HG03457 (cell line): ENCODE measurements around the gene ZNF772.
"Not testable (repeated sequence)": the region's sequence is repeated elsewhere in the genome, so short reads cannot be mapped to it uniquely, and the experiment has no call there.

Source experiments
- ATAC-seq: cut with Tn5 transposase; IDR thresholded peaks from one replicate; pipeline ENCODE4 v1.9.1; 2021; ENCODE audit warnings: moderate number of reproducible peaks; ENCODE audit not compliant: unreplicated experiment

Gene ZNF772

DNA sequence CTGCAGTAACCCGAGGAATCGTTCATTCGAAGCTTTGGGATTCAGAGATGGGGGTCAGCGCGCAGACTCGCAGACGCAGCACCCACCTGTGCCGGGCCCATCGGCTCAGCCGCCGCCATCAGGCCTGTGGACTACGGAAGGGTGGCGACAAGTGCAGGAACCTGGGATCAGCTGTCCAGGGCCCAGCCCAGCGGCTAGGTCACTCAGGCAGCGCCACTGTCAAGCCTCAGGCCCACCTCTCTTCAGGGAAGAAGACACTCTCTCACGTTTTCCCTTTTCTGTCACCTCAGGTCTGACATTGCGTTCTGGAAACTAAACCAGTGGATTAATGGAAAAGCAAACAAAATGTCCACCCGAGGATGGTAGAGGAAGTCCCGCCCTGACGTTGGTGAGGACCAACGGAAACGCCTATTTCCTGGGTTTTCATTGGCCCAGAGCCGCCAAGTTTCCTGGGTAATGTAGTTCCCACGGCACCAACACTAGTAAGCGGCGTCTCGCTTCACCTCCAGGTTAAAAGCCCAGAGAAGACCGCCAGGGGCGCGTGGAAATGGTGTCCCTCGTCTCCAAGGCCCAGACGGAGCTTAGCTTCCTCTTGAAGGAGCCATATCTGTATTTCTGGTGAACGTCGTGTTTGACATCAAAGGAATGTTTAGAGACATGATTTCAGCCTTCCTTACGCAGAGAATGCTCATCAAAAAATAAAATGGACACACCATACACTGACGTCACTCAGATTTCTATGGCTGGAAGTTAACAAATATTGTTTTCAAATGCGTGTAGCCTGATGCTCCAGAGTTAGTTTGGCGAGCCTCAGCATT, at the start of gene ZNF772:
Gene ZNF772, minus strand, starts transcription at position 376 of the 818 bp plus-strand sequence. Its CDS starts 257 bp downstream, at position 119.
- ATAC-seq, result peak; percentile 74

DNA sequence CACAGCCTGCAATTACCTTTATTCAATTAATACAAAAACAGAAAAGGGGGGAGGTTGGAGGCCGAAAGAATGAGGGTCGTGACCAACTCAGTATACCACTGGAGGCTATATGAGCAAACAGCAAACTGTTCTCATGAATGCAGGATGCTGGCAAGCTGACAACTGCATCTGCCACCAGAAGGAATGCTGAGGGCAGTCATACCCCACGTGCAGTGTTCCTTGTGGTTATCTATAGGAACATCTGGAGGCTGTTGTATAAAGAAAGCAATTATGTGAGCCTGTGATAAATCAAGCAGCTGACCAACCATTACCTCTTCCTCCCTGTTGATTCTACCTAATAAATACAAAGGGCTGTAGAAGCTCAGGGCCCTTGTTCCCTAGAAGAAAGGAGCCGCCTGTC, 40.7 kb upstream of the ZNF772 start:
- not testable (repeated sequence) for ATAC-seq

DNA sequence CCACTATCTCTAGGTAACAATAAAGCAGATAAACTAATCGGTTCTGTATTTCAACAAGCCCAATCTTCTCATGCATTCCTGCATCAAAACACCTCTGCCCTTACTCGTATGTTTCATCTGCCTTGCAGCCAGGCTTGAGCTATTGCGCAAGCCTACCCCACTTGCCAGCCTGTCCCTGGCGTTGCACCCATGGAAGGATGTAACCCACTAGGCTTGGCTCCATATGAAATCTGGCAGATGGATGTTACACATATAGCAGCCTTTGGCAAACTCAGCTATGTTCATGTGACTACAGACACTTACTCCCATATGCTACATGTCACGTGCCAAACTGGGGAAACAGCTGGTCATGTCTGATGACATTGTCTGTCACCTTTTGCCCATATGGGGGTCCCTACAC, 37.9 kb upstream of the ZNF772 start:
- no peak for ATAC-seq

DNA sequence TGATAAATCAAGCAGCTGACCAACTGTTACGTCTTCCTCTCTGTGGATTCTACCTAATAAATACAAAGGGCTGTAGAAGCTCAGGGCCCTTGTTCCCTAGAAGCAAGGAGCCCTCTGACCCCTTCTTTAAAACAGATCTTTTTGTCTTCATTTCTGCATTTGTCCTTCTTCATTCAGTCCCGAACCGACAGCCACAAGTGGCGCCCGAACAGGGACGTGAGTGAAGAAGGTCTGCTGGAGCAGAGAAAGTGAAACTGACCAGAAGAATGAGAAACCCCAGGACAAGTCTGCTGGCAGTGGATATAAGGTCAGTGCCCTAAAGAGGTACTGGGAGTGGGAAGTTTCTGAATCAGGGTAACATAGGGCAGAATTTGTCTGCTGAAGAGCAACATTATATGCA, 35.5 kb upstream of the ZNF772 start:
- no peak for ATAC-seq

DNA sequence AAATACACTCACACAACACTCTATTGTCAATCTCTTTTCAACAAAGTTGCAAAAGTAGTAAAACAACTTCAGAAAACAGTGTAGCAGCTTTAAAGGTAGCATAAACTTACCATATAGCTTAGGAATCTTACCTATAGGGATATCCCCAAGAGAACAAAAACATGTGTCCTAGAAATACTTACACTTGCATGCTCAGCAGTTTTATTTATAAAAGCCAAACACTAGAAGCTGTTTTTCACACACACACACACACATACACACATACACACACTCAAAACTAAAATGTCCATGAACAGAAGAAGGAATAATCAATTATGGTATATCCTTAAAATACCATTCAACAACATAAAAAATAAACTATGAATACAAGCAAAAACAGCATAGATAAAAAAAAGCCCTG, 34.1 kb upstream of the ZNF772 start:
- no peak for ATAC-seq

DNA sequence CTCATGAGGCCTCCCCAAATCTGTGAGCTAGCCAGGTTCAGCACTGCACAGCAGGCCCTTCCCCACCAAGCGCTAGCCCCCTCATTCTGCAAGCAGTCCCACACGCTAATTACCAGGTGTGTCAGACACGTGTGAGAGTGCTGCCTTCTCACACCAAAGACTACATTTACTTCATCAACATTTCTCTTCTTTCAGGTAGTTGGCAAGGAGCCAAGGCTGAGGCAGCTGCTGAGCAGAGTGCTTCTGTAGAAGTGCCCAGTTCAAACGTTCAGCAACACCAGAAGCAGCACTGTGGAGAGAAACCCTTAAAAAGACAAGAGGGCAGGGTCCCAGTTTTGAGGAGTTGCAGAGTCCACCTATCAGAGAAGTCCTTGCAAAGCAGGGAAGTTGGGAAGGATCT, 28.8 kb upstream of the ZNF772 start:
- no peak for ATAC-seq

DNA sequence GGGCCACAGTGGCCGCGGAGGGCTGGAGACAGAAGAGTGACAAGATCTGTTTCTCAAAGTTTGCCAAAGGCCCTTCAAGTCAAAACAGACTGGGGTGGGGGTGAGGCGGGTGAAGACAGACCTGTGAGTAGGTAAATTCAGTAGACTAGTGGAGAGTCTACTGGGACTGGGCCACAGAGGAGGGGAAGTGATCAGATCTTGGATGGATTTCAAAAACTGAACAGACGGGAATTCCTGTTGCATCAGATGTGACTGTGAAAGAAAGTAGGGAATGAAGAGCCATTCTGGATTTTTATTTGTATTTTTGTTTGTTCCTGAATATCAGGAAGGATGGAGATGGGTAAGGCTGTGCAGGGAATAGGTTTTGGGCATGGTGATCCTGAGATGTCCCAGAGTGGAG, 23.0 kb upstream of the ZNF772 start:
- ATAC-seq, result not testable (repeated sequence)

DNA sequence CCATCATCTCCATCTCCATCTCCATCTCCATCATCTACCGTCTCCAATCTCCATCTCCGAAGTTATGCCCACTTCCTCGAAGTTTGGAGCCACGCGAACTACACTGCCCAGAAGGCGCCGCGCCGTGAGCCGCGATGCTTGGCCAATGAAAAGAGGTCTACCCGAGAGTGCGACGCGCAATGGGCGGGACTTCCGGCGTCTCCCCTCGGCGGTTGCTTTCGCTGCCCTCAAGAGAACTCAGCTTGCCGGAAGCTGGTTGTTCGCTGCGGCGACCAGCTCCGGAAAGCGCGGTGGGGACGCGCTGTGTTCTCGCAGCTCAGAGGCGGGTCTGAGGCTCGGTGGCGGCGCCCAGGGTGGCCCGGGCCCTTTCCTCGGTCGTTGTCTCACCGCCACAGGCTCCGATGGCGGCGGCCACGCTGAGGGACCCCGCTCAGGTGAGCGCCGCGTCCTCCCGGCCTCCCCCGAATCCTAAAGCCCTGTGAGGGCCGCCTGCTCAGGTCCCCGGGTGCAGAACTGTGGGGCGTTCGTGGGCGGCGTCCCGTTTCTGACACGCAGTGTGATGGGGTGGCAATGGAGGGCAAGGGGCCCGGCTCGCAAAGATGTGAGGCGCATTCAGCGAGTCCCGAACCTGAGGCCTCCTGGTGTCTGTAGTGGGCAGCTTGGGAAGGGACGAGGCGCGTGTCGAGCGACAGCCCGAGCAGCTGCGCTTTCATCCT, 22.5 kb upstream of the ZNF772 start, which contains the start of gene ZNF773:
Gene ZNF773, plus strand, starts transcription at position 259 of the 716 bp plus-strand sequence. Its CDS starts 143 bp downstream, at position 402.
- peak; percentile 94 for ATAC-seq

DNA sequence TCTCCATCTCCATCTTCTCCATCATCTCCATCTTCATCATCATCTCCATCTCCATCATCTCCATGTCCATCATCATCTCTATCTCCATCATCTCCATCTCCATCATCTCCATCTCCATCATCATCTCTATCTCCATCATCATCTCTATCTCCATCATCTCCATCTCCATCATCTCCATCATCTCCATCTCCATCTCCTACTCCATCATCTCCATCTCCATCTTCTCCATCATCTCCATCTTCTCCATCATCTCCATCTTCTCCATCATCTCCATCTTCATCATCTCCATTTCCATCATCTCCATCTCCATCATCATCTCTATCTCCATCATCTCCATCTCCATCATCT, 21.9 kb upstream of the ZNF772 start:
- not testable (repeated sequence) for ATAC-seq

DNA sequence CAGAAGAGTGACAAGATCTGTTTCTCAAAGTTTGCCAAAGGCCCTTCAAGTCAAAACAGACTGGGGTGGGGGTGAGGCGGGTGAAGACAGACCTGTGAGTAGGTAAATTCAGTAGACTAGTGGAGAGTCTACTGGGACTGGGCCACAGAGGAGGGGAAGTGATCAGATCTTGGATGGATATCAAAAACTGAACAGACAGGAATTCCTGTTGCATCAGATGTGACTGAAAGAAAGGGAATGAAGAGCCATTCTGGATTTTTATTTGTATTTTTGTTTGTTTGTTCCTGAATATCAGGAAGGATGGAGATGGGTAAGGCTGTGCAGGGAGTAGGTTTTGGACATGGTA, 10.9 kb upstream of the ZNF772 start:
- not testable (repeated sequence) for ATAC-seq

DNA sequence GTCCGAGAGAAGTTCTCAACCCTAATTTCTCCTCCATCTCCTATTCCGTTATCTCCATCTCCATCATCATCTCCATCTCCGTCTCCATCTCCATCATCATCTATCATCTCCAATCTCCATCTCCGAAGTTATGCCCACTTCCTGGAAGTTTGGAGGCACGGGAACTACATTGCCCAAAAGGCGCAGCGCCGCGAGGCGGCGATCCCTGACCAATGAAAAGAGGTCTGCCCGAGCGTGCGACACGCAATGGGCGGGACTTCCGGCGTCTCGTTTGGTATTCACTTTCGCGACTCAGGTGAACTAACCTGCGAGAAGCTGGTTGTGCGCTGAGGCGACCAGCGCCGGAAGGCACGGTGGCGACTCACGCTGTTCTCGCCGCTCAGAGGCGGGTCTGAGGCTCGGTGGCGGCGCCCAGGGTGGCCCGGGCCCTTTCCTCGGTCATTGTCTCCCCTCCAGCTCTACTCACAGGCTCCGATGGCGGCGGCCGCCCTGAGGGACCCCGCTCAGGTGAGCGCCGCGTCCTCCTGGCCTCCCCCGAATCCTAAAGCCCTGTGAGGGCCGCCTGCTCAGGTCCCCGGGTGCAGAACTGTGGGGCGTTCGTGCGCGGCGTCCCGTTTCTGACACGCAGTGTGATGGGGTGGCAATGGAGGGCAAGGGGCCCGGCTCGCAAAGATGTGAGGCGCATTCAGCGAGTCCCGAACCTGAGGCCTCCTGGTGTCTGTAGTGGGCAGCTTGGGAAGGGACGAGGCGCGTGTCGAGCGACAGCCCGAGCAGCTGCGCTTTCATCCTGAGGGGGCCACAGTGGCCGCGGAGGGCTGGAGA, 10.3 kb upstream of the ZNF772 start, which contains the start of gene ZNF419:
Gene ZNF419, plus strand, starts transcription at position 274 of the 822 bp plus-strand sequence. Its CDS starts 201 bp downstream, at position 475.
- peak; percentile 83 for ATAC-seq

DNA sequence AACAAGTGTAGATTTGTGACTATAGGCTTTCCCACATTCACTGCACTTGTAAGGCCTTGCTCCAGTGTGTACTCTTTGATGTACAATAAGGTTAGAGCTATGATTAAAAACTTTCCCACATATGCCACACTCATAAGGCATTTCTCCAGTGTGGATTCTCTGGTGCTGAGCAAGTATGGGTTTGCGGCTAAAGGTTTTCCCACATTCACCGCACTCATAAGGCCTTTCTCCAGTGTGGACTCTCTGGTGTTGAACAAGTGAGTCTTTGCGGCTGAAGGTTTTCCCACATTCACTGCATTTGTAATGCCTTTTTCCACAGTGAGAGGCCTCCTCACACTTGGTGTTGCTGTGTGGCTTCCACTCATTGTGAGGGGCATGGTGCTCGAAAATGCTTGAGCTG, 3.7 kb downstream of the ZNF772 start:
- no peak for ATAC-seq

DNA sequence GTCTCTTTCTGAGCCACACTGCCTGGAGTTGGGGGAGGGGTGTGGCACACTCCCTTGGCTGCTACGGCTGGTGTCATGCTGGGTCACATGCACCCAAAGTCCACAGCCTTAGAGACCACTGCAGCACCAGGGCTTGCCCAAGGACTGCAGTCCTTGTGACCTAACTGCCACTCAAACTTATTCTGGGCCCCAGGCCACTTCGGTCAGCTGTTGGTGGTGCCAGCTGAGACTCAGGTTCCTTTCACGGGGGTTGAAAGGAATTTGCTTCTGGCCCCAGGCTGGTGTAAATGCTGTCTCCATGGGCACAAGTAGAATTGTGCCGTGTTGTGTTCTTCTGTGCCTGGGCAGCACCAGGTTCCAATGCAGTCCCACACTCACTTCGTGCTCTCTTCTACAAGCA, 10.9 kb downstream of the ZNF772 start:
- no peak for ATAC-seq

DNA sequence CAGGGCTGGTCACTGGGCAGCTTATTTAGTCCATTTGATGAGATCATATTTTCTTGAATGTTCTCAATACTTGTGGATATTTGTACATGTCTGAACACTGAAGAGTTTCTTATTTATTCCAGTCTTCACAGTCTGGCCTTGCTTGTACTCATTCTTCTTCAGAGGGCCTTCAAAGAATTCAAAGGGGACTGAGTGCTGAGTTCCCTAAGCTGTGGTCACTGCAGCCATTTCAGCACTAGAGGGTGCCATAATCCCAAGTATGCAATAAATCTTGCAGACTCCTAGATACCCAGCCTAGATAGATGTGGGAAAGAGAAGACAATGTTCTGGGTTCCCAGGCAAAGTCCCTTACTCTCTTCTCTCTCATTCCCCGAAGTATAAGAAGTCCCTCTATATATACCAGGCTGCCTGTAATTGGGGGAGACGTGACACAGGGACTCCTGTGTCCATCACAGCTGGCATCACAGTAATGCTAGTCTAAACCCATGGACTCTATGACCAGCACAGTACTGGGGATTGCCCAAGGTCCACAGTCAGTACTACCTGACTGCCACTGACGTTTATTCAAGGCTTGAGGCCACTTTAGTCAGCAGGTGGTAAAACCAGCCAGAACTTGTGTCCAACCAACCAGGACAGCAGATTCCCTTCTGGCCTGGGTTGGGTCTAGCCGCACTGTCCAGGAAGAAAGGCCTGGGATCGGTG, 11.5 kb downstream of the ZNF772 start:
- ATAC-seq, result no peak

DNA sequence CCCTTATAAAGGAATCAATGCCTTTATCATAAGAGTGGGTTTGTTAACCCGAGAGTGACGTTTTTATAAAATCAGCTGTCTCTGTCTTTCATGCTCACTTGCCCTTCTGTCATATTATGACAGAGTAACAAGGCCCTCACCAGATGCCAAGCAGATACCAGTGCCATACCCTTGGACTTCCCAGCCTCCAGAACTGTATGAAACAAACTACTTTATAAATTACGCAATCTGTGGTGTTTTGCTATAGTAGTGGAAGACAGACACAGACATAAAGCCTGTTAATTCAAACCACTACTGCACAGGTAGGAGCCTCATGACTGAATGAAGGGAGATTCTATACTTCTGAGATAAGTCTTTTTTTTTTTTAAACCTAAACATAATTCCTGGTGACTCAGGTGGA, 25.1 kb downstream of the ZNF772 start:
- no peak for ATAC-seq

DNA sequence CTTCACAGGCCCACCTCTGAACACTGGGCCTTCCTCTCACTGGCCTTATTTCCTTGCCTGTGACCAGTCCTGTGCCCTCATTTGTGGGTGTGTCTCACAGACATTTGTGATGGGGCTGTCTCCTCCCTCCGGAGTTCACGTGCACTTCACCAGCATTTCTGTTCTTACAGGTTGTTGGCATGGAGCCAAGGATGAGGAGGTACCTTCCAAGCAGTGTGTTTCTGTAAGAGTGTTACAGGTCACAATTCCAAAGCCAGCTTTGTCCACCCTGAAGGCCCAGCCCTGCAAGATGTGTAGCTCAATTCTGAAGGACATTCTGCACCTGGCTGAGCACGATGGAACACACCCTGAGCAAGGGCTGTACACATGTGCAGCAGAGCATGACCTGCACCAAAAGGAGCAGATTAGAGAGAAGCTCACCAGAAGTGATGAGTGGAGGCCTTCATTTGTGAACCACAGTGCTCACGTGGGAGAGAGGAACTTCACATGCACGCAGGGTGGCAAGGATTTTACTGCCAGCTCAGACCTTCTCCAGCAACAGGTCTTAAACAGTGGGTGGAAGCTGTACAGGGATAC, 34.2 kb downstream of the ZNF772 start:
- no peak for ATAC-seq

DNA sequence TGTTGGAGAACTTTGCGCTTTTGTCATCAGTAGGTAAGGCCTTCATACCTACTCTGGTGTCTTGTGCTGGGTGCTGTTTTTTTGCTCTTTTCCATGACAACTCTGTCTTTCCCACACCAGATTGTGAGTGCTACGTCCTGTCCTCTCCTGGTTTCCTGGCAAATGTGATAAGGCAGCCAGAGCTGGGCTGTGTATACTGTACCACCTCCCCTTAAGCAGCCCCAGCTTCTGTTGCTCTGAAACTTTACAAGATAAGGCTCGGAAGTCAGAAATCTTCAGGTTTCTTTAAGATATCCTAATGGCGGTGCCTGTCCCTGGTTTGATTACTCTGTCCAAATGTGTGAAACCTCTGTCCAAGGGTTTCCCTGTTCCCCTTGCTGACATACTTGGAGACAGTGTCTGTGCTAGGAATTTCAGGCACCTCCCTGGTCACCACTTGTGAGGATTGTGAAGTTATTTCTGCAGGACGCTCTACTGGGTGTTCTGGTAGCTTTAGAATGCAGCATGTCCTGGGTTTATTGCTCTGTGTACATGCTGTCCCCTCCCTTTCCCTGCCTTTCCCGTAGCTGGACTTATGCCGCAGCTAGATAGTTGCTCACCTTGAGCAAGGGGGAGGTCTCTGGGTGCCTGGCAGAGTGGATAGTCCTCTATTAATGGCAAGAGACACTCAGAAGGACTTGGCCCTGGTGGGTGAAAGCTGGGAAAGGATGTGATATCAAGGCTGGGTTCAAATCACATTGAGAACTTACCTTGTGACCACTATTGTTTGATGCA, 35.2 kb downstream of the ZNF772 start:
- ATAC-seq, result no peak

DNA sequence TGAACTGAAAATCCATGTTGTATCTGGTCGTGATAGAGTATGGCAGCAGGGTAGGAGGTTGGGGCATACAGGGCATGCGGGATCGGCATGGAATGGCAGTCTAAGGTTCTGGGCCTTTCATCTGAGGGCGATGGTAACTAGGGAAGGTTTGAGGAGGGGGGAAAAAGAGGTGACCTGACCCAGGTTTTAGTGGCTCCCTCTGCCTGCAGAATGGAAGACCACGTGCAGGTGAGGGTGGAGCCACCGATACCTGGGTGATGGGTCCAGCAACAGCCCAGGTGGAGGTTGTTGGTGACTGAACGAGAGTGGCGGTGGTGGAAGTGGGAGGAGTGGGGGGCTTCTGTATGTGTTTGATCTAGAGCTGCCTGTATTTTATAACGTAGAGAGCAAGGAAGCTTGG, 38.4 kb downstream of the ZNF772 start:
- ATAC-seq, result no peak

DNA sequence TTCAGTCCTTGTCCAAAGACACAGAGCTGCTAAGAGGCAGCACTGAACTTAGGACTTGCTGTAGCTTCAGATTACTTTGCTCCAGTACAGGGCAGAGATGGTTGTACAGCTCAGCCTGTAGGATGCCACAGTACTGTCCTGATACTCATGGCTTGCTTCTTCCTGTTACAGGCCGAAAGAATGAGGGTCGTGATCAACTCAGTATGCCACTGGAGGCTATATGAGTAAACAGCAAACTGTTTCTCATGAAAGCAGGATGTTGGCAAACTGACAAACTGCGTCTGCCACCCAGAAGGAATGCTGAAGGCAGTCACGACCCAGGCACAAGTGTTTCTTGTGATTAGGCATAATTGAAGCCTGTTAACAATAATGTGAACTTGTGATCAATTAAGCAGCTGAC, 39.4 kb downstream of the ZNF772 start:
- ATAC-seq, result no peak

DNA sequence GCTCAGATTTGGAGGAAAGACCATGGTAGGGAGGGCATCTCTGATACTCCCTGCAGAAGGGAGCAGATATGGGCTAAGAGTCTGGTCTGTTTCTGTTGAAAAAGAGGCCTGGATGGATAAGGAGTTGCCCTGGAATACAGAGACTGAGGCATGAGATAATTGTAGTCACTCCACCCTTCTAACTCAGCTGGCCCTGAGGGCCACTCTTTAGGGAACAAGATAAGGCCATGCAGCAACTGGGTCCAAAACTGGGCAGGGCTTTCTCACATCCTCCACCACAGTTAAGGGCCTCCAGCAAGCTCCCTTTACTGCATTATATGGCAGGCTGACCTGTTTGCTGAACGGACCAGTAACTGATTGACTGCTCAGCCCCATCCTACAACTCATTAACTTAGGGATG, 40.9 kb downstream of the ZNF772 start:
- no peak for ATAC-seq
